Fibroblast of skin of left quadriceps (primary cell): Measurements from ENCODE around the gene FSCN2.
"Not testable (repeated sequence)": the region's sequence is repeated elsewhere in the genome, so short reads cannot be mapped to it uniquely, and the experiment has no call there.

Experiments used
- DNase-seq, 2 experiments: peaks; one replicate each; pipeline ENCODE4 v3.0.0-alpha.2; 2013; ENCODE audit warnings: low read depth in 2 of 2

Gene FSCN2

GRCh38 chr17:81526662-81527571 lies 1.3 kb upstream of the FSCN2 start:
- no peak for DNase-seq

GRCh38 chr17:81528384-81528650 lies 140 bp downstream of the FSCN2 start:
- DNase-seq, result no peak

GRCh38 chr17:81528651-81529436 lies 667 bp downstream of the FSCN2 start:
- DNase-seq, result no peak

GRCh38 chr17:81529437-81529803 lies 1.2 kb downstream of the FSCN2 start:
- no peak for DNase-seq

GRCh38 chr17:81531013-81531412 lies 2.8 kb downstream of the FSCN2 start:
- not testable (repeated sequence) for DNase-seq

- not testable (repeated sequence) for DNase-seq
Observed at GRCh38 chr17:81531998-81532404, 3.8 kb downstream of the FSCN2 start.

GRCh38 chr17:81532490-81533287 lies 4.5 kb downstream of the FSCN2 start:
- DNase-seq, result no peak

- no peak for DNase-seq
Observed at GRCh38 chr17:81533339-81534141, 5.4 kb downstream of the FSCN2 start.

- DNase-seq, result no peak
Observed at GRCh38 chr17:81534157-81535006, 6.2 kb downstream of the FSCN2 start.

GRCh38 chr17:81535007-81535328 lies 6.8 kb downstream of the FSCN2 start:
- DNase-seq, result no peak

GRCh38 chr17:81535480-81536298 lies 7.5 kb downstream of the FSCN2 start:
- DNase-seq, result no peak

GRCh38 chr17:81536299-81537290 lies 8.4 kb downstream of the FSCN2 start:
- no peak for DNase-seq

GRCh38 chr17:81537343-81537855 lies 9.2 kb downstream of the FSCN2 start:
- DNase-seq, result no peak

GRCh38 chr17:81537856-81538555 lies 9.8 kb downstream of the FSCN2 start:
- DNase-seq, result no peak

- DNase-seq, result no peak
Observed at GRCh38 chr17:81538651-81539570, 10.7 kb downstream of the FSCN2 start.

- no peak for DNase-seq
Observed at GRCh38 chr17:81539571-81539900, 11.4 kb downstream of the FSCN2 start.
